MM.1S (cell line): Measurements from ENCODE around the gene CCT4.

ENCODE experiments used
- DNase-seq: peaks from one replicate; pipeline ENCODE4 v3.0.0-alpha.2; 2015
- H2AFZ ChIP-seq: fragments of 300-600 bp; sonication (generic); 2 replicates; pipeline ENCODE4 v1.6.0; 2016; ENCODE audit warnings: antibody characterized with exemption, low read length
- H3F3A ChIP-seq: fragments of 300-600 bp; sonication (generic); 2 replicates; pipeline ENCODE4 v1.6.1; 2016; ENCODE audit warnings: mild to moderate bottlenecking, antibody characterized with exemption, low read length, moderate library complexity, mixed read lengths; ENCODE audit not compliant: insufficient read depth
- H3K27ac ChIP-seq: fragments of 300-600 bp; sonication (generic); 2 replicates; pipeline ENCODE4 v1.5.1; 2016; ENCODE audit warnings: mild to moderate bottlenecking, low read length
- H3K27me3 ChIP-seq: fragments of 300-600 bp; sonication (generic); replicated peaks from 2 replicates; pipeline ENCODE4 v1.6.0; 2016; ENCODE audit warnings: low read length; ENCODE audit not compliant: insufficient read depth
- H3K36me3 ChIP-seq: fragments of 300-600 bp; sonication (generic); replicated peaks from 2 replicates; pipeline ENCODE4 v1.6.1; 2016; ENCODE audit warnings: mild to moderate bottlenecking, low read length, mixed read lengths; ENCODE audit not compliant: insufficient read depth
- H3K4me1 ChIP-seq: fragments of 300-600 bp; sonication (generic); 2 replicates; pipeline ENCODE4 v1.6.1; 2016; ENCODE audit warnings: low read length, mixed read lengths
- H3K4me2 ChIP-seq: fragments of 300-600 bp; sonication (generic); 2 replicates; pipeline ENCODE4 v1.6.0; 2016; ENCODE audit warnings: low read depth, low read length
- H3K4me3 ChIP-seq: fragments of 300-600 bp; sonication (generic); 2 replicates; pipeline ENCODE4 v1.5.1; 2016; ENCODE audit warnings: low read length, mixed read lengths
- H3K79me2 ChIP-seq: fragments of 300-600 bp; sonication (generic); 2 replicates; pipeline ENCODE4 v1.6.1; 2016; ENCODE audit warnings: mixed run types, low read length, mixed read lengths
- H3K9ac ChIP-seq: fragments of 300-600 bp; sonication (generic); 2 replicates; pipeline ENCODE4 v1.6.1; 2016; ENCODE audit warnings: low read length, mixed read lengths
- H3K9me2 ChIP-seq: fragments of 300-600 bp; sonication (generic); replicated peaks from 2 replicates; pipeline ENCODE4 v1.6.1; 2016; ENCODE audit warnings: mild to moderate bottlenecking, low read length, mixed read lengths; ENCODE audit not compliant: insufficient read depth
- H3K9me3 ChIP-seq: fragments of 300-600 bp; sonication (generic); replicated peaks from 2 replicates; pipeline ENCODE4 v1.6.1; 2016; ENCODE audit warnings: mild to moderate bottlenecking, low read length, mixed read lengths; ENCODE audit not compliant: insufficient read depth
- H4K20me1 ChIP-seq: fragments of 300-600 bp; sonication (generic); 2 replicates; pipeline ENCODE4 v1.6.1; 2016; ENCODE audit warnings: mild to moderate bottlenecking, low read length, moderate library complexity, mixed read lengths; ENCODE audit not compliant: insufficient read depth
- EZH2 ChIP-seq: fragments of 300-600 bp; sonication (generic); optimal IDR thresholded peaks from 2 replicates; pipeline ENCODE3; 2017; ENCODE audit warnings: low read depth, mild to moderate bottlenecking, antibody characterized with exemption, low read length, mixed read lengths
- EZH2phosphoT487 ChIP-seq: fragments of 300-600 bp; sonication (generic); IDR thresholded peaks from 2 replicates; pipeline ENCODE4 v1.6.1; 2018; ENCODE audit warnings: antibody characterized with exemption, low read length
- TF ChIP-seq, protein P1 (sequence below): fragments of 300-600 bp; sonication (generic); IDR thresholded peaks from 2 replicates; pipeline ENCODE4 v1.5.1; 2016; ENCODE audit warnings: antibody characterized with exemption, low read length, mixed read lengths

The CCT4 gene

GRCh38 chr2:61910603-61911002, 22.1 kb upstream of the CCT4 start:
- Histone ChIP-seq H3K4me3 (no peak overlapping the region), H3K9ac (no peak overlapping the region), H3K27ac (no peak overlapping the region)

GRCh38 chr2:61909116-61909515, 20.7 kb upstream of the CCT4 start:
- Histone ChIP-seq H3K9me3 (no peaks in the 10 kb centered on the region), H3K4me2 (no peak overlapping the region), H3K36me3 (no peaks in the 10 kb centered on the region), H2AFZ (no peak overlapping the region), H3K27ac (no peak overlapping the region), H3K79me2 (peaks cover 56% of the 10 kb centered on the region), H3K4me3 (no peak overlapping the region), H3F3A (no peaks in the 10 kb centered on the region), H3K9me2 (no peaks in the 10 kb centered on the region), H3K4me1 (peaks cover 7% of the 10 kb centered on the region; the same call in 1 of the 2 replicates), H3K27me3 (no peaks in the 10 kb centered on the region), H4K20me1 (no peaks in the 10 kb centered on the region), H3K9ac (no peak overlapping the region)
- TF ChIP-seq EZH2 (no peak), EZH2phosphoT487 (no peak)
- TF ChIP-seq, protein P1, sequence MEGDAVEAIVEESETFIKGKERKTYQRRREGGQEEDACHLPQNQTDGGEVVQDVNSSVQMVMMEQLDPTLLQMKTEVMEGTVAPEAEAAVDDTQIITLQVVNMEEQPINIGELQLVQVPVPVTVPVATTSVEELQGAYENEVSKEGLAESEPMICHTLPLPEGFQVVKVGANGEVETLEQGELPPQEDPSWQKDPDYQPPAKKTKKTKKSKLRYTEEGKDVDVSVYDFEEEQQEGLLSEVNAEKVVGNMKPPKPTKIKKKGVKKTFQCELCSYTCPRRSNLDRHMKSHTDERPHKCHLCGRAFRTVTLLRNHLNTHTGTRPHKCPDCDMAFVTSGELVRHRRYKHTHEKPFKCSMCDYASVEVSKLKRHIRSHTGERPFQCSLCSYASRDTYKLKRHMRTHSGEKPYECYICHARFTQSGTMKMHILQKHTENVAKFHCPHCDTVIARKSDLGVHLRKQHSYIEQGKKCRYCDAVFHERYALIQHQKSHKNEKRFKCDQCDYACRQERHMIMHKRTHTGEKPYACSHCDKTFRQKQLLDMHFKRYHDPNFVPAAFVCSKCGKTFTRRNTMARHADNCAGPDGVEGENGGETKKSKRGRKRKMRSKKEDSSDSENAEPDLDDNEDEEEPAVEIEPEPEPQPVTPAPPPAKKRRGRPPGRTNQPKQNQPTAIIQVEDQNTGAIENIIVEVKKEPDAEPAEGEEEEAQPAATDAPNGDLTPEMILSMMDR, result no peak
- no peak for DNase-seq

More at GRCh38 chr2:61910603-61911002, 22.1 kb upstream of the CCT4 start:
- no peaks in the 10 kb centered on the region for H3K9me3 ChIP-seq
- no peak for DNase-seq
- no peaks in the 10 kb centered on the region for H3K9me2 ChIP-seq
- no peaks in the 10 kb centered on the region for H4K20me1 ChIP-seq
- TF ChIP-seq EZH2phosphoT487, result no peak
- TF ChIP-seq EZH2, result no peak
- TF ChIP-seq, protein P1, result peak; percentile 32
- H3K36me3 ChIP-seq, result no peaks in the 10 kb centered on the region
- H3K4me1 ChIP-seq, result peaks cover 7% of the 10 kb centered on the region; the same call in 1 of the 2 replicates
- H3F3A ChIP-seq, result no peaks in the 10 kb centered on the region
- H3K4me2 ChIP-seq, result no peak overlapping the region
- H3K79me2 ChIP-seq, result peaks cover 56% of the 10 kb centered on the region
- no peaks in the 10 kb centered on the region for H3K27me3 ChIP-seq
- H2AFZ ChIP-seq, result no peak overlapping the region

- no peak for TF ChIP-seq EZH2
- TF ChIP-seq, protein P1, result no peak
- TF ChIP-seq EZH2phosphoT487, result no peak
- Histone ChIP-seq H3K9me2 (no peaks in the 10 kb centered on the region), H3K9ac (peak overlapping the region; percentile 62), H3K4me3 (peak overlapping the region; percentile 84), H2AFZ (peak overlapping the region; percentile 90), H3K36me3 (no peaks in the 10 kb centered on the region), H3K27me3 (no peaks in the 10 kb centered on the region), H3K9me3 (no peaks in the 10 kb centered on the region), H3F3A (no peaks in the 10 kb centered on the region), H4K20me1 (no peaks in the 10 kb centered on the region), H3K4me2 (peak overlapping the region; percentile 68), H3K27ac (no peak overlapping the region), H3K79me2 (peaks cover 42% of the 10 kb centered on the region), H3K4me1 (peaks cover 7% of the 10 kb centered on the region; the same call in 1 of the 2 replicates)
- no peak for DNase-seq
Observed at GRCh38 chr2:61906186-61906470, 17.7 kb upstream of the CCT4 start.
